ENCODE measurements around the gene GAPT. TPM values are rescaled to one million over a fixed set of nuclear protein-coding genes. Genes with fewer than 3 reads are reported as not detected.

The GAPT gene
- total and polyA plus RNA-seq, 12 donors, result 0.08 to 1.7 (median 0.26) TPM; not detected in 1

- 76 to 77% methylated on average over 3 of the region's 3 CpGs for WGBS, 2 donors
Observed at GRCh38 chr5:58504766-58505165, 13.5 kb downstream of the GAPT start.

GRCh38 chr5:58505502-58505901, 14.3 kb downstream of the GAPT start:
- WGBS, 2 donors, result 55 to 76% methylated on average over 3 of the region's 3 CpGs
- intact Hi-C loops (cut with DNase I), result loop anchor here in 3 of 10 donors (10.0 kb wide), 2 partner anchors 209 to 309 kb away; no protein-coding TSS in a partner anchor
- H3K27me3 ChIP-seq, result peaks cover 0 to 28% (median 0%) of the 10 kb centered on the region in 7 donors
- no peak for DNase-seq
- no peak for TF ChIP-seq CTCF (IDR thresholded peaks at IDR 0.05)
- no peaks in the 10 kb centered on the region for H3K36me3 ChIP-seq
- no peak overlapping the region for H3K27ac ChIP-seq
- no peaks in the 10 kb centered on the region for H3K9me3 ChIP-seq
- ATAC-seq, result no peak
- peaks cover 0 to 10% (median 0%) of the 10 kb centered on the region in 9 donors for H3K4me1 ChIP-seq
- H3K4me3 ChIP-seq, result no peak overlapping the region

More at GRCh38 chr5:58504766-58505165, 13.5 kb downstream of the GAPT start:
- no peaks in the 10 kb centered on the region for H3K36me3 ChIP-seq
- no peak for ATAC-seq
- H3K9me3 ChIP-seq, result no peaks in the 10 kb centered on the region
- peaks cover 0 to 21% (median 0%) of the 10 kb centered on the region in 7 donors for H3K27me3 ChIP-seq
- H3K4me1 ChIP-seq, result peaks cover 0 to 17% (median 0%) of the 10 kb centered on the region in 9 donors
- H3K27ac ChIP-seq, result no peak overlapping the region
- intact Hi-C loops (cut with DNase I), result loop anchor here in 3 of 10 donors (10.0 kb wide), 2 partner anchors 210 to 310 kb away; no protein-coding TSS in a partner anchor
- DNase-seq, result no peak
- no peak overlapping the region for H3K4me3 ChIP-seq
- TF ChIP-seq CTCF (IDR thresholded peaks at IDR 0.05), result no peak

- Histone ChIP-seq H3K27me3 (peaks cover 0 to 28% (median 0%) of the 10 kb centered on the region in 7 donors), H3K27ac (no peak overlapping the region), H3K4me1 (peaks cover 0 to 10% (median 0%) of the 10 kb centered on the region in 9 donors), H3K4me3 (no peak overlapping the region), H3K9me3 (no peaks in the 10 kb centered on the region), H3K36me3 (no peaks in the 10 kb centered on the region)
- ATAC-seq (no peak), DNase-seq (no peak)
- intact Hi-C loops (cut with DNase I), result loop anchor here in 3 of 10 donors (10.0 kb wide), 2 partner anchors 209 to 309 kb away; no protein-coding TSS in a partner anchor
- WGBS, 2 donors, result 52 to 60% methylated on average over 2 of the region's 2 CpGs
- TF ChIP-seq CTCF (IDR thresholded peaks at IDR 0.05), result no peak
Observed at GRCh38 chr5:58505971-58506640, 14.9 kb downstream of the GAPT start.

- TF ChIP-seq CTCF (IDR thresholded peaks at IDR 0.05), result no peak
- no peaks in the 10 kb centered on the region for H3K36me3 ChIP-seq
- peaks cover 0 to 10% (median 0%) of the 10 kb centered on the region in 9 donors for H3K4me1 ChIP-seq
- H3K27me3 ChIP-seq, result peaks cover 0 to 32% (median 0%) of the 10 kb centered on the region in 7 donors
- 79 to 83% methylated on average over 4 of the region's 4 CpGs for whole genome bisulfite sequencing, 2 donors
- H3K4me3 ChIP-seq, result no peak overlapping the region
- intact Hi-C loops (cut with DNase I), result loop anchor here in 3 of 10 donors (10.0 kb wide), 2 partner anchors 207 to 307 kb away; no protein-coding TSS in a partner anchor
- peaks cover 0 to 2% (median 0%) of the 10 kb centered on the region in 11 donors for H3K9me3 ChIP-seq
- no peak overlapping the region for H3K27ac ChIP-seq
- DNase-seq (no peak), ATAC-seq (no peak)
Observed at GRCh38 chr5:58507715-58508114, 16.5 kb downstream of the GAPT start.
